HEK293 (cell line): ENCODE measurements around the gene CYB561D2.

ENCODE experiments used
- CTCF ChIP-seq: fragments of 450-650 bp; formaldehyde crosslinking; IDR thresholded peaks from 2 replicates; pipeline ENCODE4 v1.5.1; 2016; ENCODE audit warnings: missing biosample characterization, missing genetic modification characterization
- ZEB2 ChIP-seq: fragments of 450-650 bp; formaldehyde crosslinking; IDR thresholded peaks from 2 replicates; pipeline ENCODE4 v1.5.1; 2016; ENCODE audit warnings: missing biosample characterization, missing genetic modification characterization
- ZNF791 ChIP-seq: fragments of 450-650 bp; formaldehyde crosslinking; IDR thresholded peaks from 2 replicates; pipeline ENCODE4 v1.5.1; 2016; ENCODE audit warnings: missing biosample characterization, missing genetic modification characterization

GRCh38 chr3:50336452-50337174 lies 14.0 kb upstream of the CYB561D2 start:
- no peak for TF ChIP-seq CTCF
- no peak for TF ChIP-seq ZEB2 (tag by site-specific recombination)
- TF ChIP-seq ZNF791 (tag by site-specific recombination) = no peak
